Hepatocyte (in vitro differentiated cells): ENCODE results near the gene EFHD2.
"Not testable (repeated sequence)": the region's sequence is repeated elsewhere in the genome, so short reads cannot be mapped to it uniquely, and the experiment has no call there.

ENCODE experiments used
- EZH2phosphoT487 ChIP-seq: fragments of 200-600 bp; sonication (generic); IDR thresholded peaks from one replicate; pipeline ENCODE4 v1.6.1; 2018; ENCODE audit warnings: antibody characterized with exemption, mild to moderate bottlenecking, low read depth, moderate library complexity; ENCODE audit not compliant: unreplicated experiment, severe bottlenecking
- TF ChIP-seq, protein P1 (sequence below): fragments of 200-600 bp; sonication (generic); IDR thresholded peaks from 2 replicates; pipeline ENCODE4 v1.5.1; 2016; ENCODE audit warnings: antibody characterized with exemption, mild to moderate bottlenecking; ENCODE audit not compliant: poor library complexity

DNA sequence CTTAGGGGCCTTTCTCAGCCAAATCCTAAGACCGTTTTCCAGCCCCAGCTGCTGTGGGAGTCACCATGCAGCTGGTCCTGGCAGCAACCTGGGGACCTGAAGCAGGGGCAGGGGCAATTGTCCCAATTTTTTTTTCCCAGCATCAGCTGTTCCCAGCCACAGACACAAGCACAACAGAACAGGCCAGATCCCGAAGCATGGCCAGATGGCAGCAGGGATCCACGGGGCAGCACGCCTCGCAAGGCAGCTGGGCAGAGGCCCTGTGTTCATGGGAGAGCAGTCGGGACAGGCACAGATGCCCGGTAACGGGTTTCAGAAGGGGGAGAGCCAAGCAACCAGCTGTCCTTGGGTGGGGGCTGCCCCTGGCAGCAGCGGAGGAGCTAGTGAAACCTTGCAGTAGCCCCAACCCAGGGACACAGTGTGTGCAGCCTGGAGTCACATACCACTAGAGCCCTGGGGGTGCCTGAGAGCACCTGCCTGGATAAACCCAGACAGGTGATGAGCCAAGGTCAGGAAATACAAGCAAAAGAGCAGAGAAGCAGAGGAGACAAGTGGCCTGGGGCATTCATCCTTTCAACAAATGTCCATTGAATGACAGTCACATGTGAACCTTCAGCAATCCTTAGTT is 60.2 kb downstream of the EFHD2 start:
- TF ChIP-seq, protein P1, sequence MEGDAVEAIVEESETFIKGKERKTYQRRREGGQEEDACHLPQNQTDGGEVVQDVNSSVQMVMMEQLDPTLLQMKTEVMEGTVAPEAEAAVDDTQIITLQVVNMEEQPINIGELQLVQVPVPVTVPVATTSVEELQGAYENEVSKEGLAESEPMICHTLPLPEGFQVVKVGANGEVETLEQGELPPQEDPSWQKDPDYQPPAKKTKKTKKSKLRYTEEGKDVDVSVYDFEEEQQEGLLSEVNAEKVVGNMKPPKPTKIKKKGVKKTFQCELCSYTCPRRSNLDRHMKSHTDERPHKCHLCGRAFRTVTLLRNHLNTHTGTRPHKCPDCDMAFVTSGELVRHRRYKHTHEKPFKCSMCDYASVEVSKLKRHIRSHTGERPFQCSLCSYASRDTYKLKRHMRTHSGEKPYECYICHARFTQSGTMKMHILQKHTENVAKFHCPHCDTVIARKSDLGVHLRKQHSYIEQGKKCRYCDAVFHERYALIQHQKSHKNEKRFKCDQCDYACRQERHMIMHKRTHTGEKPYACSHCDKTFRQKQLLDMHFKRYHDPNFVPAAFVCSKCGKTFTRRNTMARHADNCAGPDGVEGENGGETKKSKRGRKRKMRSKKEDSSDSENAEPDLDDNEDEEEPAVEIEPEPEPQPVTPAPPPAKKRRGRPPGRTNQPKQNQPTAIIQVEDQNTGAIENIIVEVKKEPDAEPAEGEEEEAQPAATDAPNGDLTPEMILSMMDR: not testable (repeated sequence)
- TF ChIP-seq EZH2phosphoT487: not testable (repeated sequence)
